Activated CD8-positive, alpha-beta memory T cell treated with anti-CD3 and anti-CD28 coated beads, Interleukin-2, amount 50 U/mL, for 48 hours (primary cell): ENCODE data around the gene RARS2.

Source experiments
- DNase-seq: peaks from one replicate; pipeline ENCODE4 v3.0.0-alpha.2; 2020

The RARS2 gene

GRCh38 chr6:87573307-87574024, 16.3 kb downstream of the RARS2 start:
- DNase-seq, result no peak

DNA sequence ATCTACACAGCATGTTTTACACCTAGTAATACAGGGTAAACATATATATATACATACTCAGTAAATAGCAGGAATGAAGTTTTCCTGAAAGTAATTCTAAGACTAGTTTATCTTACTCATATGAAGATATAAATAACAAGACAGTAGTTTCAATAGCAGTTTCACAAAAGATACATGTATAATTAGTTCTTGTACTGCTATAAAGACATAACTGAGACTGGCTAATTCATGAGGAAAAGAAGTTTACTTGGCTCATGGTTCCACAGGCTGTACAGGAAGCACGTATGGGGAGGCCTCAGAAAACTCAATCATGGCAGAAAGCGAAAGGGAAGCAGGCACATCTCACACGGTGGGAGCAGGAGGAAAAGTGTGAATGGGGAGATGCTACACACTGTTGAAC, 16.9 kb downstream of the RARS2 start:
- DNase-seq, result no peak

DNA sequence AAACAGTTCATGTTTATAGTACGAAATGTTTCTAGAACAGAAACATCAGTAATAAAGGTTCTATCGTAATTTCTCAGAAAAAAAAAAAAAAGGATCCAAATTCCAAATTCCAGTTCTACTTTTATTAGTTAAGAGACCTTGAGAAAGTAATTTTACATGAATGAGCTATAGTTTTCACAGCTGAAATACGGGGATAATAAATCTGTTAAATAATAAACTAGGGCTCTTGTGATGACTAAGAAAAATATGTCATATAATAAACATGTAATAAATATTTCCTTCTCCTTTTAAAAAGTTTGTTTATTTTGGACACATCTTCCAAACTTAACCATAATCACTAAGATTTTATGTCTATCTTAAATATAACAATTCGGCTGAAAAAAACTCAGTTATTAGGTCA, 17.8 kb downstream of the RARS2 start:
- no peak for DNase-seq

GRCh38 chr6:87561017-87561416, 28.8 kb downstream of the RARS2 start:
- no peak for DNase-seq

DNA sequence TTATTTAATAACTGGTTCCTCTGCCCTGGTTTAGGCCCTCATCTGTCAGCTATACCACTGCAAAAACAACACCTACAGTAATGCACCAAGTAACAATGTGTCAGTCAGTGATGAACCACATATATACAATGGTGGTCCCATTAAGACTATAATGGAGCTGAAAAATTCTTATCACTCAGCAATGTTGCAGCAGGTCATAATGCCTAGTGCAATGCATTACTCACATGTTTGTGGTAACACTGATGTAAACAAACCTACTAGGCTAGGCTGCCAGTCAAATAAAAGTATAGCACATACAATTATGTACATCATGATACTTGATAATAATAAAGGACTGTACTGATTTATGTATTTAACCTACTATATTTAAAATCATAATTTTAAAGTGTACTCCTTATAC, 31.3 kb downstream of the RARS2 start:
- DNase-seq, result no peak

DNA sequence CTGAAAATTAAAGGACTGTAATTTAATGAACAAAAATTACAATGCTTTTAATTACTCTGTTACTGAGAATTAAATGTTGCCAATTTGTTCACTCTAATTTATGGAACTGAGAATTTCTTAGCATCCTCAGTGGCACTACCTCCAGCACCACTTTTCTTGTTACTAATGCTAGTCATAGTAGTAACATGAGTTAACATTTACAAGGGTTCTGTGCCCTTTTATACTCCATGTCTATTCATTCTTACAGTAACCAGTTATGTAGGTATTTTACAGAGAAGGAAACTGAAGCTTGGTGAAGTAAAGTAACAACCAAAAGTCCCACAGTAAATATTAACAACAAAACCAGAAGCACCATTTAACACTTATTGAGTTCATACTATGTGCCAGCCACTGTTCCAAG, 34.3 kb downstream of the RARS2 start:
- no peak for DNase-seq

DNA sequence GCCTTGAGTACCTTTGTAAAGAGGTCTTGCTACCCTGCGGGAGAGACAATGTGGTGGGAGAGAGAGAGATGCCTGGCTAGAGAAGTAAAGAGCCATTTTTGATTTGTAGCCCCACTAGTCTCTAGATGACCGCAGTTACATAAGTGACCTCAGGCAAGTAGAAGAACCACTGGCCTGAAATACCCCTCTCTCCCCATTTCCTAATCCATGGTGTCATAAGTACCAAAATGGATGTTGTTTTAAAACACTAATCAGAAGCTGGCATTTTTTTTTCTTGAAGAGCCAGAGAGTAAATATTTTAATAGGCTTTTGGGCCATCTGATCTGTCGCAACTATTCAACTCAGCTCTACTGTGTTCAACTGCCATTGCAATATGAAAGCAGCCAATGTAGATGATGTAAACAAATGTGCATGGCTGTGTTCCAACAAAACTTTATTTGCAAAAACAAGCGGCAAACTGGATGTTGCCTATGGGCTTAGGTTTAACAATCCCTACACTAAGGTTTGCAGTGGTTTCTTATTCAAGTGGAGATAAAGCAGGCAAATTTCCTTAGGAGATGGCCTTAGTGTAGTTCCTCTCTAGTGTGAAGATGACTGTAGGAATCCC, 36.5 kb downstream of the RARS2 start:
- DNase-seq, result no peak

DNA sequence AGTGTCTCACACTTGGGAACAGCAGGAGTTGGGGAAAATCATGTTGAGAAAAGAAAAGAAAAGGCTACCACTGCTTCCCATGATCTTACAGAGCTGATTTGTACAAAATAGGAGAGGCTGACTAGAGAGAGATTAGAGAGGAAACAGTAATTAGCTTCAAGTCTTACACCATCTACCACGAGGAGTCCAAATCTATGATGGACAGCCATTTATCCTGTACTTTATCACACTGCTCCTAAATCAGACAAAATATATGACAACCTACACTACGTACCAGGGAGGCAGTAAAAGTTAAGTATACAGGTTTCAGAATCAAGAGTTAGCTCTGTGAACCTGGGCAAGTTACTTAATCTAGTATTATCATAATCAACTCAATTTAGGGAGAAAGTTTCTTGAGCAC, 38.0 kb downstream of the RARS2 start:
- no peak for DNase-seq

DNA sequence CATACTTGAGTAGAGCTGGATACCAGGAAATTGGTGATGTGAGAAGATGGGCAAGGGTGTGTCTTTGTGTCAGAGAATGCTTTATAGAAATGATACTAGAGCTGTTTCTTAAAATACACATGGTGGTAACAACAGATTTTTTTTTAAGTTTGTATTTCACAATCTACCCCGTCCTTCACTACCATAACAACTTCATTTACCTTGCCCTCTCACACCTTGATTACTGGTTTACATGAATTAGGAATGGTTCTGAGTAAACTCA, 45.4 kb downstream of the RARS2 start:
- DNase-seq, result no peak

GRCh38 chr6:87543696-87544473, 45.9 kb downstream of the RARS2 start:
- no peak for DNase-seq

- no peak for DNase-seq
These were observed 48.0 kb downstream of the RARS2 start for GRCh38 chr6:87541744-87542143.

GRCh38 chr6:87541041-87541440, 48.7 kb downstream of the RARS2 start:
- DNase-seq, result no peak

DNA sequence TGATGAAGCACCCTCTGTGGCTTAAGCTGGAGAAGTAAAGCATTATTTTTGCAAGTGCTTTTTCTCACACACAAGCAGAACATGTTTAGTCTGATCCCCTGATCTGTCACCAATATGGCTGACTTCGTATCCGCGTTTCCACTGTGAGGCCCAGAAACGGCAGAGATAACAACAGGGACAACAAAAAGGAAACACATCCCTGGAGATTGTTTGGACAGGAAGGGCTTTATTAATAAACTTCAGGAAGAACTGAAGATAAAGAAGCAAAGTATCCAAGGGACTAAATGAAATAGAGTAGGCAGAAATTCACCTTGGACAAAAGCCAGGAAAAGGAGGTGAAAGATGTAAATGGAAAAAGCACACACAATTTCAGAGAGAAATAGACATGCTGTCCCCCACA, 49.2 kb downstream of the RARS2 start:
- no peak for DNase-seq

GRCh38 chr6:87539554-87539953, 50.2 kb downstream of the RARS2 start:
- no peak for DNase-seq

DNA sequence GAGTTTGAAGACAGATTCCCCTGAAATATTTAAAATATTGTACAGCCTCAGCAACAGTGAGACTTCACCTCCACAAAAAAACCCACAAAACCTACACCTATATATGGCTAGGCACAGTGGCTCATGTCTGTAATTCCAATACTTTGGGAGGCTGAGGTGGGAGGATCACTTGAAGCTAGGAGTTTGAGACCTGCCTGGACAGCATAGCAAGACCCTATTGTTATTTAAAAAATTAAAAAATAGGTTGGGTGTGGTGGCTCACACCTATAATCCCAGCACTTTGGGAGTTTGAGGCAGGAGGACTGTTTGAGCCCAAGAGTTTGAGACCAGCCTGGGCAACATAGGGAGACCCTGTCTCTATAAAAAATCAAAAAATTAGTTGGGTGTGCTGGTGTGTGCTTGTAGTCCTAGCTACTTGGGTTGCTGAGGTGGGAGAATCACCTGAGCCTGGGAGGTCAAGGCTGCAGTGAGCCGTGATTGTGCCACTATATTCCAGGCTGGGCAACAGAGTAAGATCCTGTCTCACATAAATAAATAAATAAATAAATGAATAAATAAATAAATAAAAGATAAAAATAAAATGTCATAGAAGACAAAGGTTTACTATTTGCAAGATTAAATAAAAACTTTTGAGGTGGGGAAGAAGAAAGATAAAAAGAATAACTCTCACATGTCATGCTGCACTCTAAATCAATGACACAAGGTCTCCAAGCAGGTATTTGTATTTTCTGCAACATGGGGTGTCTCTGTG, 51.1 kb downstream of the RARS2 start:
- DNase-seq, result no peak

GRCh38 chr6:87534377-87535047, 55.3 kb downstream of the RARS2 start:
- no peak for DNase-seq

DNA sequence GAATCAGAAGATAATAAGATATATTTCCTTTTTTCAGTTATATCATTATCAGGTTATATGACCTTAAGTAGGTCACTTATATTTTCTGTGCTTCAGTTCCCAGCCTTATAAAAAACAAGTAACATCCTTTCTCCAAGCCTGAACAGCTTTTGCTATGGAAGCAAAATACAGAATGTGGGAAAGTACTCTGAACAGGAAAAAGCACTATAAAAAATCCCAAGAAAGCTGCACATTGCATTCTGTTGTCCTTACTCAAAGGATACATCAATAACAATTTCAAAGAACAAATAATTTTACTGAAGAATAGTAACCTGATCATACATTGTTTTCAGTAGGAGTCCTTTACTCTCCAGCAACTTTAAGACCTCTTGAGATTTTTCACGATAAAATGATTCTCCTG, 60.6 kb downstream of the RARS2 start:
- no peak for DNase-seq

GRCh38 chr6:87522686-87523085, 67.1 kb downstream of the RARS2 start:
- DNase-seq, result no peak

GRCh38 chr6:87518453-87518852, 71.3 kb downstream of the RARS2 start:
- DNase-seq, result no peak

DNA sequence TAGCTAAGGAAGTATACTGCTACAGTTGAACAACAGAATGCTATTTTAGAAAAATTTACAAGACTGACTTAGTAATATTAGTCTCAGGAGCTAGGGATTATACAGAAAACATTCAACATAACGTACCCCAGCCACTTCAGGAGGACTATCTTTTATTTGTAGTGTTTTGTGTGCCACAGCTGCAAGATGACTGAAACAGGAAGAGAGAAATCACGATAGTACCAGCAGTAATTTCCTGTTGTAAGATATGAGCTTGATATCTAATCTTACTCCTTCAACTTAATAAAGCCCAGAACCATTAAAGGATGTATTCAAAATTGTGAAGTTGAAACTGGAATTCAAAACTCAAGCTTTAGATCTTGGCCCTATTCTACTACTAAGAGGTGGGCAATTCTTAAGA, 75.0 kb downstream of the RARS2 start:
- DNase-seq, result no peak

GRCh38 chr6:87504441-87504840, 85.3 kb downstream of the RARS2 start:
- DNase-seq, result no peak

DNA sequence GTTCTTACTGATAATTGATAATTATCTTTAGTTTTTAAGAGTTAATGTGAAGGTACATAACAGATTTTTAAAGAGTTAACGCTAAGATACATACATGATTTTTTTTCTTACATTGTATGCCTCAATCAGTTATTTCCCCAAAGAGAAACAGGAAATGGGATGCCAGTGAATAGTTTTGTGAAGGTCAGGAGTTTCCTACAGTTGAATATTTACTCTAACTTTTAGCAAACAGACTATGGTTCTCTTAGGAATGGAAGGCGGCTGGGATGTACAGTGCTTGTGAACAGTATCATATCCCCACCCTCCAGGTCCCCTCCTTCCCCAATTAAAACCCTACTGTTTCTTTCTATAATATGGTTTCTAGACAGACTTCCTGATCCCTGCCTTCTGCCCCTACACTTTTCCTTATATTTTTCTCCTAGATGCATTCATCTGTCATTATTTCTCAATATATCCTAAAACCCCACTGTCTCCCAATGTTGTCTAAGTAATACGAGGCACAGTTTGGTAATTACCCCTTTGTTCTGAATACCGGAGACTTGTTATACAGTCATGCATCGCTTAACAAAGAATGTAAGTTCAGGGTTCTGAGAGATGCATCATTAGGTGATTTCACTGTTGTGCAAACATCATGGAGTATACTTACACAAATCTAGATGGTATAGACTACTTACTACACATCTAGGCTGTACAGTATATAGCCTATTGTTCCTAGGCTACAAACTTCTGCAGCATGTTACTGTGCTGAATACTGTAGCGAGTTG, 87.8 kb downstream of the RARS2 start:
- DNase-seq, result no peak
